ENCODE results near the gene IL17RD. TPM values are rescaled to one million over a fixed set of nuclear protein-coding genes. Genes with fewer than 3 reads are reported as not detected.
A peak's percentile ranks its signal among the peaks of the same experiment; 100 is the strongest.
"Not testable (repeated sequence)": the region's sequence is repeated elsewhere in the genome, so short reads cannot be mapped to it uniquely, and the experiment has no call there.

Gene IL17RD
- total RNA-seq, 1 donor from 2014 or later: 0.26 TPM

DNA sequence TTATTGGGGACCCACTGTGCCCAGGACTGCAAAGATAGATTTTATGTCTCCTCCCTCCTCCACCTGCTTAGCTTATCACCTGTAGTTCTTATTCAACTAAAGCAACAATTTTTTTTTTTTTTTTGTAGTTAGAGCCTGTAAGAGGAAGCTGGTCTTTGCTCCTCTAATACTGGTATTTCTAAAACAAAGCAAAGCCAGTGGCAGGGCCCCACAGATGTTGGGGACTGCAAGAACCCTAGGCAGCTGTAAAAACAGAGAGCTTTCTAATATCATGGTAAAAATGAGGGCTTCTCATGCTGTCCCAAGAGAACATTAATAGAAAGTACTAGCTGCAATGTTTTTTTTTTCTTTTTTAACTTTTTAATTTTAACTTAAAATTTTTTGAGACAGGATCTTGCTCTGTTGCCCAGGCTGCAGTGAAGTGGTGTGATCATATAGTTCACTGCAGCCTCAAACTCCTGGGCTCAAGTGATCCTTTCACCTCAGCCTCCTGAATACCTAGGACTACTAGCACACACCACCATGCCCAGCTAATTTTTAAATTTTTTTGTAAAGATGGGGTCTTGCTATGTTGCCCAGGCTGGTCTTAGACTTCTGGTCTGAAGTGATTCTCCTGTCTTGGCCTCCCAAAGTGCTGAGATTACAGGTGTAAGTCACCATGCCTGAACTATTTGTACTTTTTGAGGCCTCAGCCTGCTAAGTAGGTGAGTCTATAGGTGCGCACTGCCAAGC lies 77.6 kb downstream of the IL17RD start:
- H3K27me3 Mint-ChIP-seq: peaks cover 18% of the 10 kb centered on the region
- H3K4me1 Mint-ChIP-seq: no peaks in the 10 kb centered on the region
- H3K36me3 Mint-ChIP-seq (ENCODE audit: low read depth): no peaks in the 10 kb centered on the region
- DNase-seq: no peak
- intact Hi-C loops (cut with micrococcal nuclease): no loop called here
- H3K4me3 Mint-ChIP-seq: no peak overlapping the region
- no peaks in the 10 kb centered on the region for H3K9me3 Mint-ChIP-seq
- H3K27ac Mint-ChIP-seq: no peak overlapping the region

GRCh38 chr3:57086201-57086600 lies 79.0 kb downstream of the IL17RD start:
- Mint-ChIP-seq H3K27ac (no peak overlapping the region), H3K4me1 (no peaks in the 10 kb centered on the region), H3K9me3 (no peaks in the 10 kb centered on the region), H3K36me3 (ENCODE audit: low read depth) (no peaks in the 10 kb centered on the region), H3K27me3 (peaks cover 21% of the 10 kb centered on the region), H3K4me3 (no peak overlapping the region)
- intact Hi-C loops (cut with micrococcal nuclease): no loop called here
- DNase-seq: no peak

DNA sequence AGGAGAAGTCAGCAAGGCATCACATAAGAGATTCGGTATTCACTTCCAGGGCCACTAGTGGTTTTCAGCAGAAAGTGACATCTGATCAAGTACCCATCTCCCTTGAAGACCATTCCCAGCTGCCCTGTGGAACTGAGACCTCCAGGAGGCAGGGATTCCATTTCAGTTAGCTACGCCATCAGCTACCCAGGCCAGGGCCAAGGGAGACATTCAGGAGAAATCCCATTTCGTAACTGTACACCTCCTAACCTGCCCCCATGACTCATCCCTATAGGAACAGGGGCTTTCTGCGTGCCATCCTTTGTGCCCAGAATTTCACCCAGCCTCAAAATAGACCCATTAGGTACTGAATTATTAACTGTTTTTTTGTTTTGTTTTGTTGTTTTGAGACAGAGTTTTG lies 79.9 kb downstream of the IL17RD start:
- DNase-seq: no peak
- H3K36me3 Mint-ChIP-seq (ENCODE audit: low read depth): no peaks in the 10 kb centered on the region
- H3K4me1 Mint-ChIP-seq: no peaks in the 10 kb centered on the region
- no peak overlapping the region for H3K27ac Mint-ChIP-seq
- no peak overlapping the region for H3K4me3 Mint-ChIP-seq
- intact Hi-C loops (cut with micrococcal nuclease): no loop called here
- H3K9me3 Mint-ChIP-seq: no peaks in the 10 kb centered on the region
- peaks cover 30% of the 10 kb centered on the region for H3K27me3 Mint-ChIP-seq

DNA sequence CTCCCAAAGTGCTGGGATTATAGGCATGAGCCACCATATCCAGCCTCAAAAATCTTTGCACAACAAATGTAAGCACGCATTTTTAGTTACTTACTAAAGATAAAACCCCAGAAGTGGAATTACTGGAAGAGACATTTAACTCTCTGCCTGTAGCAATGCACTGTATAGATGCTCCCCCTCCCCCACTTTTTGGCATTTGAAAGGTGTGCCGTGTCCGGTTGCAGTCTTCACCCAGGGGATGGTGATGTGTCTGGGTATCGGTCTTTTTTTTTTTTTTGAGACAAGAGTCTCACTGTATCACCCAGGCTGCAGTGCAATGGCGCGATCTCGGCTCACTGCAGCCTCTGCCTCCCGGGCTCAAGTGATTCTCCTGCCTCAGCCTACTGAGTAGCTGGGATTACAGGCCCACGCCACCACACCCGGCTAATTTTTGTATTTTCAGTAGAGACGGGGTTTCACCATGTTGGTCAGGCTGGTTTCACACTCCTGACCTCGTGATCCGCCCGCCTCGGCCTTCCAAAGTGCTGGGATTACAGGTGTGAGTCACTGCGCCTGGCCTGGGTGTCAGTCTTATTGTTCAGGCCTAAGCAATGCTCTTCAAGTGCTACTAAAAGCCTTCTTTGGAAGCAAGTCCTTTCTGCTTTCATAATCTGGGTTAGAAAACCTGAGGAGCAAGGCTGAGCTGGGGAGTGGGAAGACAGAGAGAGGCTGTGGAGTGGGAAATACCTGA lies 81.7 kb downstream of the IL17RD start:
- H3K4me1 Mint-ChIP-seq; H3K9me3 Mint-ChIP-seq; H3K4me3 Mint-ChIP-seq; H3K27ac Mint-ChIP-seq; DNase-seq; intact Hi-C loops (cut with micrococcal nuclease); H3K36me3 Mint-ChIP-seq (ENCODE audit: low read depth): not testable (repeated sequence)
- peaks cover 27% of the 10 kb centered on the region for H3K27me3 Mint-ChIP-seq

GRCh38 chr3:57082481-57082880 lies 82.7 kb downstream of the IL17RD start:
- no peak overlapping the region for H3K27ac Mint-ChIP-seq
- peaks cover 35% of the 10 kb centered on the region for H3K27me3 Mint-ChIP-seq
- peaks cover 3% of the 10 kb centered on the region for H3K4me1 Mint-ChIP-seq
- DNase-seq: no peak
- H3K9me3 Mint-ChIP-seq: no peaks in the 10 kb centered on the region
- no peak overlapping the region for H3K4me3 Mint-ChIP-seq
- no peaks in the 10 kb centered on the region for H3K36me3 Mint-ChIP-seq (ENCODE audit: low read depth)
- intact Hi-C loops (cut with micrococcal nuclease): no loop called here

DNA sequence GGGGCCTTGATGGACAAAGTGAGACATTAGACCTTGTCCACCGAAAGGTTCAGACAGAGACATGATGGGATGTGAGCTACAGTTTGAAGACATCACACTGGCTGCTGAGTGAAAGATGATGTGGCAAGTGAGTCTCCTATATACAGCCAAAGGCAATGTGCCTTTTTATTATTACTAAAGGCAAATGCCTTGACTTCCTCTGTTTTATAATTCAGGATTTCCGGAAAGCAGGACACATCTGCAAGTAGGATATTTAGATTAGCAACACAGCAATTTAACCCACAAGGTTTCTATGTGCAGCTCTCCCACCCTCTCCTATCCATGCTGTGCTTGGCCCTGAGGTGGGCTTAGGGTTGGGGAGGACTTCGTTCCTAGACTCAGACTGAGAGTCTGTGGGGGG lies 84.0 kb downstream of the IL17RD start:
- H3K4me1 Mint-ChIP-seq: peaks cover 3% of the 10 kb centered on the region
- intact Hi-C loops (cut with micrococcal nuclease): no loop called here
- no peaks in the 10 kb centered on the region for H3K36me3 Mint-ChIP-seq (ENCODE audit: low read depth)
- H3K9me3 Mint-ChIP-seq: no peaks in the 10 kb centered on the region
- DNase-seq: no peak
- peaks cover 47% of the 10 kb centered on the region for H3K27me3 Mint-ChIP-seq
- H3K27ac Mint-ChIP-seq: no peak overlapping the region
- H3K4me3 Mint-ChIP-seq: no peak overlapping the region

DNA sequence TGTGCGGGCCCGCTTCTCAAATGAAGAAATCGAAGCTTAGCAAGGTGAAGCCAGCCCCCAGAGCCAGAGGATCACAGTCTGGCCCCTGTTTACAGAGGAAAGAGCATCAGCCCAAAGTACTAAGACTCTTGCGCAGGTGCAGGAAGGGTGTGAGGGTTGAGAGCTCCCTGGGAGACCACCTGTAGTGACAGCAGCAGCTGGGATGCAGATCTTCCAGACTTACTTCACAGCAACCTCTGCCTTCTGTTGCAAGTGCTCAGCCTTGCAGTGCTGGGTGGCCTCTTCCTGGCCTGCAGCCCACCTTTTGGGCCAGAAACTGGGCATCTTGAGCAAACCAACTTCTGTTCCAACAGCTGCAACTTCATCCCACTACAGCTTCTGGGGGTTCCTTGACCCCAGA lies 85.0 kb downstream of the IL17RD start:
- no peaks in the 10 kb centered on the region for H3K9me3 Mint-ChIP-seq
- H3K27ac Mint-ChIP-seq: no peak overlapping the region
- intact Hi-C loops (cut with micrococcal nuclease): no loop called here
- peak overlapping the region; percentile 68 for H3K4me3 Mint-ChIP-seq
- H3K36me3 Mint-ChIP-seq (ENCODE audit: low read depth): no peaks in the 10 kb centered on the region
- H3K27me3 Mint-ChIP-seq: peaks cover 52% of the 10 kb centered on the region
- DNase-seq: no peak
- H3K4me1 Mint-ChIP-seq: peaks cover 3% of the 10 kb centered on the region

GRCh38 chr3:57079474-57079831 lies 85.7 kb downstream of the IL17RD start:
- H3K36me3 Mint-ChIP-seq (ENCODE audit: low read depth): no peaks in the 10 kb centered on the region
- H3K4me3 Mint-ChIP-seq: peak overlapping the region; percentile 68
- peaks cover 60% of the 10 kb centered on the region for H3K27me3 Mint-ChIP-seq
- no peaks in the 10 kb centered on the region for H3K9me3 Mint-ChIP-seq
- intact Hi-C loops (cut with micrococcal nuclease): no loop called here
- peak; percentile 60 for DNase-seq
- no peak overlapping the region for H3K27ac Mint-ChIP-seq
- H3K4me1 Mint-ChIP-seq: peaks cover 3% of the 10 kb centered on the region

GRCh38 chr3:57078635-57079473 lies 86.3 kb downstream of the IL17RD start:
- Mint-ChIP-seq H3K27ac (no peak overlapping the region), H3K4me3 (peak overlapping the region; percentile 69), H3K4me1 (peaks cover 3% of the 10 kb centered on the region), H3K9me3 (no peaks in the 10 kb centered on the region), H3K27me3 (peaks cover 65% of the 10 kb centered on the region), H3K36me3 (ENCODE audit: low read depth) (no peaks in the 10 kb centered on the region)
- DNase-seq: peak; percentile 72
- intact Hi-C loops (cut with micrococcal nuclease): no loop called here

DNA sequence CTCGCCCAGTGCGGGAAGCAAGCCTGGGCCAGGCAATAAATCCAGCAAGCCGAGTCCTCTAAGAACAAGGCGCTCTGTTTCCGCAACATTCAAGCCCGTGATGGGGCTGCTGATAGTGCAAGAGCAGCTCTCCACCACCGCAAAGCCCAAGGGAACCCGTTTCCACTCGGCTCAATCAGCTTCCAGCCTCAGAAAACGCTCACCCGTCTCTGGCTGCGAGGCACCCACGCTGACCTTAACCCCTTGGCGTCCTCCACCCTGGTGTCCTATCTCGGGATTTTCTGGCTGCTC lies 86.9 kb downstream of the IL17RD start:
- peak overlapping the region; percentile 69 for H3K4me3 Mint-ChIP-seq
- intact Hi-C loops (cut with micrococcal nuclease): no loop called here
- H3K27ac Mint-ChIP-seq: no peak overlapping the region
- H3K4me1 Mint-ChIP-seq: peaks cover 3% of the 10 kb centered on the region
- no peak for DNase-seq
- no peaks in the 10 kb centered on the region for H3K36me3 Mint-ChIP-seq (ENCODE audit: low read depth)
- peaks cover 64% of the 10 kb centered on the region for H3K27me3 Mint-ChIP-seq
- H3K9me3 Mint-ChIP-seq: no peaks in the 10 kb centered on the region

GRCh38 chr3:57077630-57078343 lies 87.4 kb downstream of the IL17RD start:
- DNase-seq: no peak
- Mint-ChIP-seq H3K4me1 (peaks cover 3% of the 10 kb centered on the region), H3K9me3 (no peaks in the 10 kb centered on the region), H3K36me3 (ENCODE audit: low read depth) (no peaks in the 10 kb centered on the region), H3K4me3 (peak overlapping the region; percentile 69), H3K27me3 (peaks cover 65% of the 10 kb centered on the region), H3K27ac (no peak overlapping the region)
- intact Hi-C loops (cut with micrococcal nuclease): no loop called here

GRCh38 chr3:57076422-57076951 lies 88.7 kb downstream of the IL17RD start:
- H3K27ac Mint-ChIP-seq: no peak overlapping the region
- no peak overlapping the region for H3K4me3 Mint-ChIP-seq
- intact Hi-C loops (cut with micrococcal nuclease): no loop called here
- H3K4me1 Mint-ChIP-seq: peaks cover 3% of the 10 kb centered on the region
- no peak for DNase-seq
- no peaks in the 10 kb centered on the region for H3K9me3 Mint-ChIP-seq
- peaks cover 65% of the 10 kb centered on the region for H3K27me3 Mint-ChIP-seq
- no peaks in the 10 kb centered on the region for H3K36me3 Mint-ChIP-seq (ENCODE audit: low read depth)

- no peak for DNase-seq
- Mint-ChIP-seq H3K36me3 (ENCODE audit: low read depth) (no peaks in the 10 kb centered on the region), H3K9me3 (no peaks in the 10 kb centered on the region), H3K4me3 (no peak overlapping the region), H3K27me3 (peaks cover 57% of the 10 kb centered on the region), H3K4me1 (peaks cover 3% of the 10 kb centered on the region), H3K27ac (no peak overlapping the region)
- intact Hi-C loops (cut with micrococcal nuclease): no loop called here
These were observed 91.0 kb downstream of the IL17RD start for GRCh38 chr3:57074135-57074534.
